HepG2 (cell line): Measurements from ENCODE around the gene CRIP1. TPM values are rescaled to one million over a fixed set of nuclear protein-coding genes. Genes with fewer than 3 reads are reported as not detected.

Experiments used
- ATAC-seq: fragments of 200-7000 bp; cut with Tn5 transposase; 3 replicates; pipeline ENCODE4 v1.9.1; 2020; ENCODE audit warnings: mild to moderate bottlenecking, moderate library complexity
- BruUV-seq: library from RNA; stranded (reverse); fragments of 400-500 nt; replicated peaks from 2 replicates; lab custom pipeline; 2021; lab: Mats Ljungman, UMichigan
- CTCF ChIA-PET: fragments of 300-600 bp; formaldehyde crosslinking; extraction: SDS; loops from one replicate; lab custom pipeline; 2021; ENCODE audit warnings: low total read pairs, inconsistent platforms, low intra/inter-chr PET ratio; lab: Yijun Ruan, JAX
- POLR2A ChIA-PET: fragments of 350-600 bp; sonication (Branson Sonifier 250); formaldehyde crosslinking; loops from one replicate; lab custom pipeline; 2020; ENCODE audit warnings: antibody characterized with exemption, inconsistent platforms; lab: Yijun Ruan, JAX
- DNase-seq: peaks from one replicate; pipeline ENCODE4 v3.0.0-alpha.2; 2015; ENCODE audit warnings: low spot score
- FAIRE-seq: peaks from 3 replicates; lab custom pipeline; 2011; peaks lifted over from hg19 to GRCh38; lab: Jason Lieb, UNC
- H2AFZ ChIP-seq: one replicate; pipeline ENCODE4 v1.6.1; 2011; ENCODE audit warnings: low read length, inconsistent platforms
- H3K27ac ChIP-seq: fragments of 300-600 bp; 3 replicates; pipeline ENCODE4 v1.8.0; 2011; ENCODE audit warnings: mixed run types, mild to moderate bottlenecking, mixed read lengths, low read length, inconsistent platforms; ENCODE audit not compliant: insufficient read depth; ENCODE audit errors: extremely low read length
- H3K27me3 ChIP-seq, 2 experiments: fragments of 200-600 bp in 1 of 2; 2 replicates in 1 of 2; 3 replicates in 1 of 2; pipeline versions ENCODE4 v1.6.0 to v1.8.0; 2011; ENCODE audit warnings: low read length in 2 of 2, mild to moderate bottlenecking in 2 of 2, moderate library complexity in 2 of 2, inconsistent platforms in 1 of 2; ENCODE audit not compliant: insufficient read depth in 2 of 2, control insufficient read depth in 1 of 2
- H3K36me3 ChIP-seq, 2 experiments: fragments of 200-600 bp in 1 of 2; replicated peaks in 1 of 2; 2 replicates in 1 of 2; 3 replicates in 1 of 2; pipeline versions ENCODE4 v1.5.1 to v1.8.0; 2011; ENCODE audit warnings: low read length in 2 of 2, inconsistent platforms in 1 of 2; ENCODE audit not compliant: insufficient read depth in 2 of 2, control insufficient read depth in 1 of 2
- H3K4me1 ChIP-seq: 2 replicates; pipeline ENCODE4 v1.5.1; 2012; ENCODE audit warnings: low read length, inconsistent platforms; ENCODE audit not compliant: insufficient read depth
- H3K4me2 ChIP-seq: 2 replicates; pipeline ENCODE4 v1.6.0; 2011; ENCODE audit warnings: low read depth, low read length, inconsistent platforms
- H3K4me3 ChIP-seq, 3 experiments: fragments of 200-600 bp in 1 of 3; sonication (generic), shearing (Covaris generic) in 1 of 3; replicated peaks in 1 of 3; 2 replicates each; pipeline ENCODE4 v1.5.1; 2011 to 2016; ENCODE audit warnings: low read length in 3 of 3, inconsistent platforms in 2 of 3, low read depth in 2 of 3, mild to moderate bottlenecking in 2 of 3, control low read depth in 1 of 3, mixed read lengths in 1 of 3; ENCODE audit not compliant: insufficient read depth in 1 of 3
- H3K79me2 ChIP-seq: one replicate; pipeline ENCODE4 v1.6.1; 2011; ENCODE audit warnings: low read length, inconsistent platforms; ENCODE audit not compliant: insufficient read depth
- H3K9ac ChIP-seq: 2 replicates; pipeline ENCODE4 v1.6.0; 2011; ENCODE audit warnings: mild to moderate bottlenecking, low read depth, low read length, inconsistent platforms; ENCODE audit not compliant: insufficient read depth
- H3K9me3 ChIP-seq: 2 replicates; pipeline ENCODE4 v1.5.1; 2012; ENCODE audit warnings: mild to moderate bottlenecking, low read length
- H4K20me1 ChIP-seq: 2 replicates; pipeline ENCODE4 v1.6.0; 2011; ENCODE audit warnings: inconsistent platforms, mild to moderate bottlenecking, low read length, moderate library complexity; ENCODE audit not compliant: insufficient read depth
- ARNTL ChIP-seq: sonication (generic); formaldehyde crosslinking; IDR thresholded peaks from 2 replicates; pipeline ENCODE4 v1.4.0; 2020; ENCODE audit warnings: mild to moderate bottlenecking, missing genetic modification reagents
- BRD4 ChIP-seq: sonication (generic); formaldehyde crosslinking; IDR thresholded peaks from 2 replicates; pipeline ENCODE4 v1.4.0; 2020; ENCODE audit warnings: missing genetic modification reagents
- DMAP1 ChIP-seq: IDR thresholded peaks from 2 replicates; pipeline ENCODE4 v1.6.1; 2016
- ESRRA ChIP-seq: sonication (generic); formaldehyde crosslinking; IDR thresholded peaks from 2 replicates; pipeline ENCODE4 v1.5.1; 2020; ENCODE audit warnings: mild to moderate bottlenecking, low read depth, missing genetic modification reagents
- FOXP4 ChIP-seq: sonication (generic); formaldehyde crosslinking; IDR thresholded peaks from 2 replicates; pipeline ENCODE4 v1.4.0; 2020; ENCODE audit warnings: missing genetic modification reagents
- HDAC1 ChIP-seq: sonication (generic); formaldehyde crosslinking; IDR thresholded peaks from 2 replicates; pipeline ENCODE4 v1.5.1; 2020; ENCODE audit warnings: mild to moderate bottlenecking, missing genetic modification reagents
- HES4 ChIP-seq: sonication (generic); formaldehyde crosslinking; IDR thresholded peaks from 2 replicates; pipeline ENCODE4 v1.9.0; 2021; ENCODE audit warnings: mild to moderate bottlenecking, missing genetic modification reagents, borderline replicate concordance
- HNF4G ChIP-seq, 2 experiments: sonication (generic) in 1 of 2; formaldehyde crosslinking in 1 of 2; IDR thresholded peaks; 2 replicates each; pipeline versions ENCODE4 v1.4.0 to v1.6.1; 2011 to 2020; ENCODE audit warnings: borderline replicate concordance in 2 of 2, low read depth in 2 of 2, mild to moderate bottlenecking in 2 of 2, low read length in 1 of 2, missing genetic modification reagents in 1 of 2, moderate library complexity in 1 of 2
- IKZF5 ChIP-seq: IDR thresholded peaks from 2 replicates; pipeline ENCODE4 v1.6.1; 2018; ENCODE audit warnings: missing genetic modification reagents, mild to moderate bottlenecking, missing compliant biosample characterization
- MZF1 ChIP-seq: sonication (generic); formaldehyde crosslinking; IDR thresholded peaks from 2 replicates; pipeline ENCODE4 v1.8.1; 2023; ENCODE audit warnings: mild to moderate bottlenecking, missing genetic modification reagents, borderline replicate concordance
- NONO ChIP-seq, 2 experiments: fragments of 450-650 bp in 1 of 2; sonication (generic) in 1 of 2; formaldehyde crosslinking in 1 of 2; IDR thresholded peaks in 1 of 2; conservative IDR thresholded peaks in 1 of 2; 2 replicates each; pipeline versions ENCODE4 v1.6.1 to v1.8.0; 2017 to 2022; ENCODE audit warnings: mild to moderate bottlenecking in 1 of 2, missing genetic modification reagents in 1 of 2, moderate library complexity in 1 of 2
- RBFOX2 ChIP-seq: fragments of 200-400 bp; formaldehyde crosslinking; IDR thresholded peaks from 2 replicates; pipeline ENCODE4 v1.6.1; 2017; ENCODE audit warnings: low read depth, mild to moderate bottlenecking, low read length
- SAP130 ChIP-seq: IDR thresholded peaks from 2 replicates; pipeline ENCODE4 v1.6.1; 2016; ENCODE audit warnings: low read depth
- SNAPC2 ChIP-seq: sonication (generic); formaldehyde crosslinking; IDR thresholded peaks from 2 replicates; pipeline ENCODE4 v1.8.1; 2022; ENCODE audit warnings: mild to moderate bottlenecking, missing genetic modification reagents
- ZFY ChIP-seq: sonication (generic); formaldehyde crosslinking; IDR thresholded peaks from 2 replicates; pipeline ENCODE4 v1.4.0; 2020; ENCODE audit warnings: missing genetic modification reagents
- ZNF687 ChIP-seq: sonication (generic); formaldehyde crosslinking; IDR thresholded peaks from 2 replicates; pipeline ENCODE4 v1.5.1; 2020; ENCODE audit warnings: mild to moderate bottlenecking, missing genetic modification reagents, moderate library complexity
- WGBS: methylation state at CpG from one replicate; pipeline ENCODE4 v1.1.6; 2017; ENCODE audit warnings: low lambda C conversion rate; 5-methylcytosine and 5-hydroxymethylcytosine counted together
- in situ Hi-C: cut with HindIII; loops from 2 replicates; pipeline ENCODE4 v1.10.0; 2017; ENCODE audit warnings: low pct_unique_long_range_greater_than_20kb; ENCODE audit not compliant: extremely low pct_ligation_motif_present
- intact Hi-C: fragments of 100-400 bp; cut with micrococcal nuclease; formaldehyde crosslinking; loops from one replicate; pipeline ENCODE4 v1.10.0; 2022; ENCODE audit not compliant: unreplicated experiment
- polyA plus RNA-seq, 8 experiments: library from polyadenylated mRNA; depleted of rRNA in 3 of 8; stranded (reverse) in 7 of 8; unstranded in 1 of 8; fragments of >200 nt; fragmentation: Illumina TruSeq in 4 of 8; extraction: Trizol in 4 of 8; gene quantifications; 2 replicates each; pipeline versions ENCODE4 v1.2.1 to v1.2.3, GENCODE V29; 2011 to 2016; ENCODE audit warnings: low read depth in 4 of 8, missing spikeins in 1 of 8, mixed read lengths in 1 of 8; ENCODE audit not compliant: insufficient read depth in 1 of 8
- total RNA-seq, 5 experiments: library from RNA; depleted of rRNA; stranded (reverse); fragments of >200 nt; fragmentation: Illumina TruSeq; extraction: Trizol; gene quantifications; 2 replicates each; pipeline ENCODE4 v1.2.3, GENCODE V29; 2016; ENCODE audit warnings: low read depth in 1 of 5

The CRIP1 gene
- total and polyA plus RNA-seq, 2 of the 13 experiments (the other 11 are each of a cell fraction or from before 2014, with no cell fraction given) = 53.9 to 59.5 TPM

GRCh38 chr14:105527381-105527825 lies 40.7 kb downstream of the CRIP1 start:
- peak overlapping the region; percentile 85 for H3K4me2 ChIP-seq
- H2AFZ ChIP-seq = no peak overlapping the region
- DNase-seq (no peak), ATAC-seq (peak; percentile 13), FAIRE-seq (no peak)
- peaks cover 35% of the 10 kb centered on the region for H3K4me1 ChIP-seq
- H4K20me1 ChIP-seq = no peaks in the 10 kb centered on the region
- H3K27ac ChIP-seq = peak overlapping the region; percentile 51
- H3K4me3 ChIP-seq = peak overlapping the region; percentile 79 to 89 (median 80)
- in situ Hi-C loops = loop anchor here (5.0 kb wide), 2 partner anchors 40 to 105 kb away; partner anchors contain the start of gene CRIP1
- H3K79me2 ChIP-seq = no peaks in the 10 kb centered on the region
- WGBS = 8% methylated on average over 19 of the region's 23 CpGs
- ChIA-PET CTCF (interaction anchor here (4.1 kb wide), 1 partner anchor 46 kb away, joined by 15 read pairs; no protein-coding TSS in a partner anchor), POLR2A (interaction anchor here (1.0 to 1.7 kb wide), 3 partner anchors 28 to 37 kb away, joined by 3 to 10 read pairs (median 7); no protein-coding TSS in a partner anchor)
- intact Hi-C loops = no loop called here
- H3K36me3 ChIP-seq = 0 out of 5 replicates have a peak, but pooled peaks cover 0 to 6% of the 10 kb centered on the region in 2 experiments
- peak overlapping the region; percentile 76 for H3K9ac ChIP-seq
- BruUV-seq = TSS peak; percentile 38
- no peaks in the 10 kb centered on the region for H3K9me3 ChIP-seq
- peaks cover 0 to 15% of the 10 kb centered on the region in 2 experiments; a peak in 2 of 5 replicates for H3K27me3 ChIP-seq
- peak; percentile 56 for TF ChIP-seq SAP130 (CRISPR knock-in tag)
- no peak for TF ChIP-seq DMAP1 (CRISPR knock-in tag)
- TF ChIP-seq BRD4 = no peak
- TF ChIP-seq IKZF5 (CRISPR knock-in tag) = no peak
- TF ChIP-seq HDAC1 = 0 out of 2 replicates have a peak, but pooled peaks have one; percentile 29
- TF ChIP-seq SNAPC2 (CRISPR knock-in tag) = no peak
- peak; percentile 31; the same call in 1 of the 2 replicates for TF ChIP-seq ESRRA (CRISPR knock-in tag)
- no peak for TF ChIP-seq NONO (IDR thresholded peaks at IDR 0.05)
- peak; percentile 22; the same call in 1 of the 2 replicates for TF ChIP-seq NONO (CRISPR knock-in tag; conservative IDR thresholded peaks at IDR 0.05)
- TF ChIP-seq HES4 (CRISPR knock-in tag) = 0 out of 2 replicates have a peak, but pooled peaks have one; percentile 4
- peak; percentile 5; the same call in 1 of the 2 replicates for TF ChIP-seq HNF4G (IDR thresholded peaks at IDR 0.05; ENCODE audit: borderline replicate concordance, low read depth, low read length)
- TF ChIP-seq HNF4G (CRISPR knock-in tag; IDR thresholded peaks at IDR 0.05; ENCODE audit: borderline replicate concordance, low read depth) = no peak
- peak; percentile 61; the same call in 1 of the 2 replicates for TF ChIP-seq RBFOX2
- TF ChIP-seq ZNF687 (CRISPR knock-in tag) = peak; percentile 54; the same call in 1 of the 2 replicates
- peak; percentile 12; the same call in 1 of the 2 replicates for TF ChIP-seq ZFY (CRISPR knock-in tag)
- no peak for TF ChIP-seq FOXP4 (CRISPR knock-in tag)
- TF ChIP-seq ARNTL (CRISPR knock-in tag) = 0 out of 2 replicates have a peak, but pooled peaks have one; percentile 25
- TF ChIP-seq MZF1 (CRISPR knock-in tag) = no peak
